NCI-H1417 treated with DMSO at 0.1 percent for 48 hours (cell line): ENCODE data around the gene GLYATL3.
"Not testable (repeated sequence)": the region's sequence is repeated elsewhere in the genome, so short reads cannot be mapped to it uniquely, and the experiment has no call there.

Experiments
- DNase-seq: peaks from one replicate; lab custom pipeline; 2025; lab: John Stamatoyannopoulos, UW

Gene GLYATL3

GRCh38 chr6:49499623-49500022, at the start of gene GLYATL3:
Gene GLYATL3 (plus strand): TSS chr6:49499923. CDS start chr6:49511991, 12,068 bp downstream.
- no peak for DNase-seq

GRCh38 chr6:49453221-49453620, 46.5 kb upstream of the GLYATL3 start:
- DNase-seq: no peak

GRCh38 chr6:49454787-49455709, 44.7 kb upstream of the GLYATL3 start:
- no peak for DNase-seq

GRCh38 chr6:49457771-49458170, 42.0 kb upstream of the GLYATL3 start:
- no peak for DNase-seq

GRCh38 chr6:49462071-49462470, 37.7 kb upstream of the GLYATL3 start:
- no peak for DNase-seq

GRCh38 chr6:49462599-49462926, 37.2 kb upstream of the GLYATL3 start:
- DNase-seq: no peak

- peak; percentile 67 for DNase-seq
These were observed 36.7 kb upstream of the GLYATL3 start, which contains the start of the genes CENPQ and MMUT for GRCh38 chr6:49462927-49463611. Gene CENPQ (plus strand): TSS chr6:49463370. CDS start chr6:49470177, 6,807 bp downstream. Gene MMUT (minus strand): TSS chr6:49463253. CDS start chr6:49459466, 3,787 bp downstream.

- DNase-seq: no peak
These were observed 36.1 kb upstream of the GLYATL3 start for GRCh38 chr6:49463612-49463967.

GRCh38 chr6:49464691-49465090, 35.0 kb upstream of the GLYATL3 start:
- no peak for DNase-seq

- DNase-seq: no peak
These were observed 31.7 kb upstream of the GLYATL3 start for GRCh38 chr6:49468042-49468441.

- DNase-seq: not testable (repeated sequence)
These were observed 23.2 kb upstream of the GLYATL3 start for GRCh38 chr6:49476564-49476963.

- DNase-seq: no peak
These were observed 20.3 kb upstream of the GLYATL3 start for GRCh38 chr6:49479308-49479970.

GRCh38 chr6:49481846-49482245, 17.9 kb upstream of the GLYATL3 start:
- DNase-seq: not testable (repeated sequence)

- not testable (repeated sequence) for DNase-seq
These were observed 16.3 kb upstream of the GLYATL3 start for GRCh38 chr6:49483380-49483779.

- DNase-seq: no peak
These were observed 9.1 kb upstream of the GLYATL3 start for GRCh38 chr6:49490633-49491032.

GRCh38 chr6:49497304-49497703, 2.4 kb upstream of the GLYATL3 start:
- peak; percentile 28 for DNase-seq

GRCh38 chr6:49499126-49499525, 597 bp upstream of the GLYATL3 start:
- no peak for DNase-seq

- no peak for DNase-seq
These were observed 4.9 kb downstream of the GLYATL3 start for GRCh38 chr6:49504666-49505065.

GRCh38 chr6:49506569-49507111, 6.9 kb downstream of the GLYATL3 start:
- DNase-seq: no peak

GRCh38 chr6:49509342-49509741, 9.6 kb downstream of the GLYATL3 start:
- no peak for DNase-seq

GRCh38 chr6:49513153-49513989, 13.6 kb downstream of the GLYATL3 start:
- no peak for DNase-seq
